A549 (cell line): ENCODE data around the gene CCDC33. TPM values are rescaled to one million over a fixed set of nuclear protein-coding genes. Genes with fewer than 3 reads are reported as not detected.

Experiments
- ATAC-seq, 2 experiments: fragments of 200-7000 bp in 1 of 2; fragments of >200 bp in 1 of 2; cut with Nextera tagmentation in 1 of 2; cut with Tn5 transposase in 1 of 2; 3 replicates each; pipeline versions ENCODE4 v1.8.0 to v1.9.1; 2018 to 2020; ENCODE audit warnings: mild to moderate bottlenecking in 1 of 2, moderate library complexity in 1 of 2
- CTCF ChIA-PET: fragments of 300-600 bp; sonication (Branson Sonifier 250); formaldehyde crosslinking; extraction: SDS; loops from one replicate; lab custom pipeline; 2021; ENCODE audit warnings: antibody characterized with exemption, inconsistent platforms; lab: Yijun Ruan, JAX
- POLR2A ChIA-PET: fragments of 350-600 bp; formaldehyde crosslinking; extraction: SDS; loops from one replicate; lab custom pipeline; 2021; ENCODE audit warnings: antibody characterized with exemption, inconsistent platforms; lab: Yijun Ruan, JAX
- DNase-seq, 2 experiments: peaks; one replicate each; pipeline versions ENCODE4 v3.0.0 to v3.0.0-alpha.2; 2011 to 2016; ENCODE audit warnings: low read depth in 1 of 2, low spot score in 1 of 2
- FAIRE-seq: peaks from 2 replicates; lab custom pipeline; 2011; peaks lifted over from hg19 to GRCh38; lab: Jason Lieb, UNC
- H3K27ac ChIP-seq, 2 experiments: fragments of >200 bp; sonication (Bioruptor Twin); formaldehyde crosslinking; 3 replicates each; pipeline ENCODE4 v1.5.1; 2016 to 2017
- H3K4me1 ChIP-seq: fragments of >200 bp; sonication (Bioruptor Twin); formaldehyde crosslinking; 3 replicates; pipeline ENCODE4 v1.6.1; 2016
- H3K4me2 ChIP-seq: fragments of >200 bp; sonication (Bioruptor Twin); formaldehyde crosslinking; 3 replicates; pipeline ENCODE4 v1.6.1; 2016
- H3K4me3 ChIP-seq: fragments of >200 bp; sonication (Bioruptor Twin); formaldehyde crosslinking; 3 replicates; pipeline ENCODE4 v1.5.1; 2016
- H3K9me3 ChIP-seq: fragments of >200 bp; sonication (Bioruptor Twin); formaldehyde crosslinking; 3 replicates; pipeline ENCODE4 v1.6.1; 2016
- ATOH8 ChIP-seq: fragments of 250-450 bp; sonication (Bioruptor Pico); IDR thresholded peaks from 2 replicates; pipeline ENCODE4 v1.5.0; 2020; ENCODE audit warnings: low read depth, mild to moderate bottlenecking, moderate library complexity
- BCL3 ChIP-seq: fragments of >200 bp; sonication (Bioruptor Twin); formaldehyde crosslinking; IDR thresholded peaks from 3 replicates; pipeline ENCODE4 v1.6.1; 2016
- CEBPB ChIP-seq, 2 experiments: fragments of >200 bp in 1 of 2; sonication (Bioruptor Twin) in 1 of 2; formaldehyde crosslinking in 1 of 2; IDR thresholded peaks; 2 replicates each; pipeline ENCODE4 v1.6.1; 2012 to 2016
- CHD4 ChIP-seq: fragments of 200-600 bp; sonication (generic); IDR thresholded peaks from 2 replicates; pipeline ENCODE4 v1.6.1; 2016; ENCODE audit warnings: antibody characterized with exemption, mild to moderate bottlenecking, borderline replicate concordance
- CTCF ChIP-seq: fragments of >200 bp; sonication (Bioruptor Twin); formaldehyde crosslinking; IDR thresholded peaks from 3 replicates; pipeline ENCODE4 v1.5.1; 2016
- E2F6 ChIP-seq: IDR thresholded peaks from 2 replicates; pipeline ENCODE4 v1.6.1; 2012; ENCODE audit warnings: low read depth, borderline replicate concordance
- EHMT2 ChIP-seq: fragments of 200-600 bp; sonication (generic); IDR thresholded peaks from 2 replicates; pipeline ENCODE4 v1.6.1; 2016; ENCODE audit warnings: antibody characterized with exemption, low read depth, mild to moderate bottlenecking, moderate library complexity
- EP300 ChIP-seq, 2 experiments: fragments of >200 bp; sonication (Bioruptor Twin); formaldehyde crosslinking; IDR thresholded peaks; 2 replicates in 1 of 2; 3 replicates in 1 of 2; pipeline ENCODE4 v1.6.1; 2016 to 2017
- ESRRA ChIP-seq: fragments of 150-350 bp; IDR thresholded peaks from 2 replicates; pipeline ENCODE4 v1.6.1; 2014; ENCODE audit warnings: mild to moderate bottlenecking, low read length, borderline replicate concordance
- HES2 ChIP-seq: fragments of >200 bp; sonication (Bioruptor Twin); formaldehyde crosslinking; IDR thresholded peaks from 2 replicates; pipeline ENCODE4 v1.6.1; 2016
- HOXA7 ChIP-seq: fragments of 250-450 bp; sonication (Bioruptor Pico); IDR thresholded peaks from 2 replicates; pipeline ENCODE4 v1.5.0; 2020; ENCODE audit warnings: mild to moderate bottlenecking, moderate library complexity
- HOXB5 ChIP-seq: fragments of 250-450 bp; sonication (Bioruptor Pico); IDR thresholded peaks from 2 replicates; pipeline ENCODE4 v1.5.0; 2020; ENCODE audit warnings: mild to moderate bottlenecking, moderate library complexity
- JUN ChIP-seq, 2 experiments: fragments of >200 bp; sonication (Bioruptor Twin); formaldehyde crosslinking; IDR thresholded peaks; 2 replicates in 1 of 2; 3 replicates in 1 of 2; pipeline ENCODE4 v1.6.1; 2016 to 2017
- KDM5A ChIP-seq: fragments of 200-600 bp; sonication (generic); IDR thresholded peaks from 2 replicates; pipeline ENCODE4 v1.6.1; 2016; ENCODE audit warnings: antibody characterized with exemption, mild to moderate bottlenecking
- NR3C1 ChIP-seq: fragments of >200 bp; sonication (Bioruptor Twin); formaldehyde crosslinking; IDR thresholded peaks from 3 replicates; pipeline ENCODE4 v1.6.1; 2017
- PBX3 ChIP-seq: IDR thresholded peaks from 2 replicates; pipeline ENCODE4 v1.6.1; 2012
- PHF8 ChIP-seq: fragments of 200-600 bp; sonication (generic); IDR thresholded peaks from 2 replicates; pipeline ENCODE4 v1.6.1; 2016; ENCODE audit warnings: low read depth, mild to moderate bottlenecking, antibody characterized with exemption, moderate library complexity, borderline replicate concordance
- RCOR1 ChIP-seq: fragments of 150-350 bp; IDR thresholded peaks from 2 replicates; pipeline ENCODE4 v1.6.1; 2014; ENCODE audit warnings: antibody characterized with exemption, low read length, low read depth
- RNF2 ChIP-seq: fragments of 200-600 bp; sonication (generic); IDR thresholded peaks from 2 replicates; pipeline ENCODE4 v1.6.1; 2016; ENCODE audit warnings: low read depth, mild to moderate bottlenecking, antibody characterized with exemption, moderate library complexity, borderline replicate concordance
- SMC3 ChIP-seq: fragments of >200 bp; sonication (Bioruptor Twin); formaldehyde crosslinking; IDR thresholded peaks from 3 replicates; pipeline ENCODE4 v1.6.1; 2018; ENCODE audit warnings: inconsistent platforms
- TFCP2L1 ChIP-seq: fragments of 250-450 bp; sonication (Bioruptor Pico); IDR thresholded peaks from 2 replicates; pipeline ENCODE4 v1.5.0; 2021; ENCODE audit warnings: mild to moderate bottlenecking
- WGBS: methylation state at CpG from one replicate; pipeline ENCODE4 v1.1.6; 2017; ENCODE audit errors: missing lambda C conversion rate; 5-methylcytosine and 5-hydroxymethylcytosine counted together
- polyA plus RNA-seq, 4 experiments: library from polyadenylated mRNA; depleted of rRNA in 3 of 4; stranded (reverse); fragments of >200 nt; fragmentation: RNase III in 1 of 4; extraction: RNeasy Plus Mini Kit Qiagen cat#74134 plus additional on column Dnase treatment in 1 of 4; gene quantifications; 2 replicates in 3 of 4; 3 replicates in 1 of 4; pipeline ENCODE4 v1.2.3, GENCODE V29; 2011 to 2017

The CCDC33 gene
- polyA plus RNA-seq, 2 of the 4 experiments (the other 2 are of a cell fraction), result 5.9 to 9.2 TPM

- no peak for DNase-seq
- H3K9me3 ChIP-seq, result no peaks in the 10 kb centered on the region
- H3K4me1 ChIP-seq, result no peaks in the 10 kb centered on the region
- 47% methylated on average over 5 of the region's 5 CpGs for WGBS
- TF ChIP-seq PBX3 (no peak), EP300 (IDR thresholded peaks at IDR 0.05) (no peak)
- TF ChIP-seq, all 56 proteins: peak for 0
- Histone ChIP-seq H3K4me2 (no peak overlapping the region), H3K4me3 (no peak overlapping the region), H3K27ac (no peak overlapping the region)
- FAIRE-seq (no peak), ATAC-seq (no peak)
- ChIA-PET POLR2A (no interaction called here), CTCF (interaction anchor here (1.8 kb wide), 1 partner anchor 63 kb away, joined by 4 read pairs; no protein-coding TSS in a partner anchor)
These were observed 23.1 kb downstream of the CCDC33 start for GRCh38 chr15:74259292-74259648.

GRCh38 chr15:74259821-74260607 lies 23.9 kb downstream of the CCDC33 start:
- DNase-seq (no peak), ATAC-seq (no peak), FAIRE-seq (no peak)
- Histone ChIP-seq H3K4me2 (no peak overlapping the region), H3K9me3 (no peaks in the 10 kb centered on the region), H3K27ac (no peak overlapping the region), H3K4me3 (no peak overlapping the region), H3K4me1 (no peaks in the 10 kb centered on the region)
- ChIA-PET CTCF (interaction anchor here (1.8 kb wide), 1 partner anchor 62 kb away, joined by 4 read pairs; no protein-coding TSS in a partner anchor), POLR2A (no interaction called here)
- TF ChIP-seq ESRRA (no peak), HOXB5 (CRISPR knock-in tag) (no peak), RNF2 (no peak), PHF8 (no peak), NR3C1 (no peak), SMC3 (no peak), CTCF (no peak), HES2 (no peak), RCOR1 (no peak), KDM5A (no peak), EHMT2 (no peak), HOXA7 (CRISPR knock-in tag) (no peak), JUN (IDR thresholded peaks at IDR 0.05) (no peak), CEBPB (IDR thresholded peaks at IDR 0.05) (no peak), CHD4 (no peak), ATOH8 (CRISPR knock-in tag) (no peak), BCL3 (no peak), TFCP2L1 (CRISPR knock-in tag) (no peak), E2F6 (no peak)
- WGBS, result 58% methylated on average over 10 of the region's 12 CpGs
